Stimulated activated naive CD8-positive, alpha-beta T cell treated with anti-CD3 and anti-CD28 coated beads, Interleukin-15, amount 100 ng/mL, for 72 hours (primary cell): ENCODE measurements around the gene C1R.
"Not testable (repeated sequence)": the region's sequence is repeated elsewhere in the genome, so short reads cannot be mapped to it uniquely, and the experiment has no call there.

ENCODE experiments used
- ATAC-seq: fragments of 150-1000 bp; cut with Tn5 transposase; 2 replicates; pipeline ENCODE4 v1.10.0; 2021; ENCODE audit warnings: mild to moderate bottlenecking, moderate library complexity
- DNase-seq, 2 donors: peaks; one replicate each; pipeline ENCODE4 v3.0.0; 2021 to 2022
- H3K27ac Mint-ChIP-seq, 2 donors: one replicate each; pipeline ENCODE4 v1.8.0; 2022; ENCODE audit warnings: mild to moderate bottlenecking in 2 of 2, mixed read lengths in 2 of 2, moderate library complexity in 2 of 2
- H3K27me3 Mint-ChIP-seq: one replicate; pipeline ENCODE4 v1.8.0; 2022; ENCODE audit warnings: mixed read lengths
- H3K4me1 Mint-ChIP-seq: one replicate; pipeline ENCODE4 v1.8.0; 2022; ENCODE audit warnings: mild to moderate bottlenecking, mixed read lengths
- H3K4me3 Mint-ChIP-seq, 2 donors: one replicate each; pipeline ENCODE4 v1.8.0; 2022; ENCODE audit warnings: mild to moderate bottlenecking in 2 of 2, mixed read lengths in 2 of 2, moderate library complexity in 1 of 2
- H3K9me3 Mint-ChIP-seq, 2 donors: one replicate each; pipeline ENCODE4 v1.8.0; 2022; ENCODE audit warnings: mixed read lengths in 2 of 2

Gene C1R

GRCh38 chr12:7108796-7109571 is 16.7 kb upstream of the C1R start, which contains the start of gene C1RL:
Gene C1RL, minus strand, starts transcription at chr12:7109214. Its CDS starts 34 bp downstream, at chr12:7109180.
- Mint-ChIP-seq H3K9me3 (peaks cover 13 to 16% of the 10 kb centered on the region in 2 donors), H3K27me3 (no peaks in the 10 kb centered on the region), H3K4me1 (peaks cover 55% of the 10 kb centered on the region), H3K4me3 (peak within 1 kb of the TSS; percentile 92 to 98), H3K27ac (peak within 1 kb of the TSS; percentile 97 to 98)
- DNase-seq (peak; percentile 77 to 80), ATAC-seq (peak; percentile 32)

DNA sequence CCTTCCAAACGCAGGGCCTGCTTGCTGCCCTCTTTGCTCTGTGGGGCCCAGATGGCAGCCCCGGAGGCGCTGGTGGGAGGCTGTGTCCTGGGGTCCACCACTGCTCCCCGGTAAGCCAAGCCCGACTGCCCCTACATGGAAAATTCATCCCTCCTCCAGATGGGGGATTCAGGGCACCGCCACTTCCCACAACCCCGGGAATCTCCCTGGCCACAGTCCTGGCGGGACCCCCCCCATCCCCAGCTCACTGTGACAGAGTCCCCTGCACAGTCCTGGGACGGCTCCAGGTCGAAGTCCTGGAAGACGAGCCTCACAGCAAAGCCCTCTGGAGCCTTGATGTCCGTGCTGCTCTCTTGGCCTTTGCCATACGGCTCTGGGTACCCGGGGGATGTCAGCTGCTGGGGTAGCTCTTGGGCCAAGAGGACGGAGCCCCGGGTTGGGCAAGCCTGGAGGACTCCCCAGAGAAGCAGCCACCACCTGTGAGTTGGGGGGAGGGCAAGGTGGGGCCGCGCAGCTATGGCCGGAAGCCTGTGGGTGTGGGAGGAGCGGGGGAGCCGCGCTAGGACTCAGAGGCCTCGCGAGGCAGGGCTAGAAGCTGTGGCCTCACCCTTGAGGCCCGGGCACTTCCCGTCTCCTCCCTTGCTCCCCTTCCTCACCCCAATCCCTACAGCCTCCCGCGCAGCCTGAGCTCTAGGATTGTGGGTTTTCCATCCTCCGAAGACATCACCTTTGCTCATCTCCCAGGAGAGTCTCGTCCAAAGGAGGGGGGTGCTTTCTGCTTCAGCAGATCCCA is 16.0 kb upstream of the C1R start:
- peaks cover 13 to 16% of the 10 kb centered on the region in 2 donors for H3K9me3 Mint-ChIP-seq
- peak overlapping the region; percentile 97 to 98 for H3K27ac Mint-ChIP-seq
- DNase-seq, result peak; percentile 77 to 87
- H3K4me3 Mint-ChIP-seq, result peak overlapping the region; percentile 92 to 98
- peaks cover 57% of the 10 kb centered on the region for H3K4me1 Mint-ChIP-seq
- no peaks in the 10 kb centered on the region for H3K27me3 Mint-ChIP-seq
- ATAC-seq, result peak; percentile 98

DNA sequence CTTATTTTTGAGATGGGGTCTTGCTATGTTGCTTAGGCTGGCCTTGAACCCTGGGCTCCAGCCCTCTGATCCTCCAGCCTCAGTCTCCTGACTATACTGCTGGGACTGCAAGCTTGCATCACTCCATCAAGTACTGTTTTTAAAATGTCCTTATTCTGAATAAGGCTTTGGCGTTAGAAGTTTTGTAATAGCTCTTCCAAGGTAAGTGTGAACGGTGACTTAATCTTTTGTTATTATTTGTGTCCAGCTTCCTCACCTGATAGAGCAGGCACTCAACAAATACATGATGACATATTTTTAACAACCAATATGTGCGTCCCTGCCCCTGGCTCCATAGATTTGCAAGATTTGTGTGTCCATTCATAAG is 15.4 kb upstream of the C1R start:
- ATAC-seq (no peak), DNase-seq (no peak)
- Mint-ChIP-seq H3K9me3 (peaks cover 13 to 16% of the 10 kb centered on the region in 2 donors), H3K4me3 (peak overlapping the region; percentile 92 to 98), H3K27ac (peak overlapping the region; percentile 97 to 98), H3K4me1 (peaks cover 56% of the 10 kb centered on the region), H3K27me3 (no peaks in the 10 kb centered on the region)

DNA sequence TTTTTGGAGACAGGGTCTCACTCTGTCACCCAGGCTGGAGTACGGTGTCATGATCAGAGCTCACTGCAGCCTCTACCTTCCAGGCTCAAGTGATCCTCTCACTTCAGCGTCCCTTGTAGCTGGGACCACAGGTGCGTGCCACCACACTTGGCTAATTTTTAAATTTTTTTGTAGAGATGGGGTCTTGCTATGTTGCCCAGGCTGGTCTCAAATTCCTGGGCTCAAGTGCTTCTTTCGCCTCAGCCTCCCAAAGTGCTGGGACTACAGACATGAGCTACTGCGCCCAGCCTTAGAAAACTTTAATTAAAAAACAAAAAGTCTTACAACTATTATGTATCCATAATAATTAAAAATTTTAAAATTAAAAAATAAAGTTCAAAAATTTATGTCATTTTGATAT is 14.9 kb upstream of the C1R start:
- H3K9me3 Mint-ChIP-seq, result peaks cover 13 to 16% of the 10 kb centered on the region in 2 donors
- H3K4me3 Mint-ChIP-seq, H3K27ac Mint-ChIP-seq, ATAC-seq, DNase-seq, H3K27me3 Mint-ChIP-seq: not testable (repeated sequence)
- peaks cover 56% of the 10 kb centered on the region for H3K4me1 Mint-ChIP-seq

GRCh38 chr12:7106082-7106481 is 13.8 kb upstream of the C1R start:
- DNase-seq (no peak), ATAC-seq (no peak)
- no peak overlapping the region for H3K27ac Mint-ChIP-seq
- H3K4me3 Mint-ChIP-seq, result no peak overlapping the region
- peaks cover 55% of the 10 kb centered on the region for H3K4me1 Mint-ChIP-seq
- peaks cover 13 to 16% of the 10 kb centered on the region in 2 donors for H3K9me3 Mint-ChIP-seq
- H3K27me3 Mint-ChIP-seq, result no peaks in the 10 kb centered on the region

- Mint-ChIP-seq H3K27ac (no peak overlapping the region), H3K9me3 (peaks cover 13 to 16% of the 10 kb centered on the region in 2 donors), H3K4me3 (no peak overlapping the region), H3K27me3 (no peaks in the 10 kb centered on the region), H3K4me1 (peaks cover 38% of the 10 kb centered on the region)
- ATAC-seq (no peak), DNase-seq (no peak)
These were observed 11.8 kb upstream of the C1R start for GRCh38 chr12:7103837-7104584.

DNA sequence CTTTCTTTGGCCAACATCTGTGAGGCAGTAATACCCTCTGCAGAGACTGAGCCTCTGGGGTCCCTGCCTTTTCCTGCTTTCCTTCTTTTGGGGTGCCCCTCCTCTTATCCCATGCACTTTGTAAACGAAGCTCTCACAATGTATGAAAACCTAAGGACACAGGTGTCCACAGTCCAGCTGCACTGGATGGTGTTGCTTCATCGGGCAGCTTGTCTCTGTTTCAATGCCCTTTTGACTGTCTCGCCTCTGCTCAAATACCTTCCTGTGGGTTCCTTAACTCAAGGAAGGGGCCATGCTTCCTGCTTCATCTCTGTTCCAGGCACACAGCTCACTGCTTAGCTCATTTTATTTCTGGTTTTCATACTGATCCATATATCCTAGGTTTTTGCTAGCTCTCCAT is 10.3 kb upstream of the C1R start:
- no peak for ATAC-seq
- no peak for DNase-seq
- H3K9me3 Mint-ChIP-seq, result peaks cover 13 to 16% of the 10 kb centered on the region in 2 donors
- H3K4me3 Mint-ChIP-seq, result no peak overlapping the region
- H3K4me1 Mint-ChIP-seq, result peaks cover 31% of the 10 kb centered on the region
- H3K27me3 Mint-ChIP-seq, result no peaks in the 10 kb centered on the region
- H3K27ac Mint-ChIP-seq, result peak overlapping the region; percentile 29 to 85

DNA sequence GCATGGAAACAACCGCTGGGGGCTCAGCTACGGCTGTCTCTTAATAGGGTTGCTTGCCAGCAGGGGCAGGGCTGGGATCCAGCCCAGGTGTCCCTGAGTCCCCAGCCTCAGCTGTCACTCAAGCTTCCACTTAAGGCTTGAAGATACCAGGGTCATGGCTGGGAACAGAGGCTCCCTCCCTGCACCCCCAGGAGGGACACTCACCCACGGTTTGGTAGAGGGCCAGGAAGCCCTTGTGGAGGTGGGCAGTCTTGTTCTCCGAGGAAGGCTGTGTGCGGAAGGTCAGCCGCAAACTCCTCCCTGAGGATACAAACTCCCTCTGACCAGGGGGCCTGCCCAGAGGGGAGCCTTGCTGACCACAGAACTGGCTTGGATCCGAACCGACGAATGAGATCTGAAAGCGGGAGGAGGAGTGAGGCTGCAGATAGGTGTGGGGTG is 9.5 kb upstream of the C1R start:
- Mint-ChIP-seq H3K4me3 (no peak overlapping the region), H3K4me1 (peaks cover 30% of the 10 kb centered on the region), H3K27me3 (no peaks in the 10 kb centered on the region), H3K9me3 (peaks cover 13 to 14% of the 10 kb centered on the region in 2 donors), H3K27ac (no peak overlapping the region)
- ATAC-seq (no peak), DNase-seq (no peak)

DNA sequence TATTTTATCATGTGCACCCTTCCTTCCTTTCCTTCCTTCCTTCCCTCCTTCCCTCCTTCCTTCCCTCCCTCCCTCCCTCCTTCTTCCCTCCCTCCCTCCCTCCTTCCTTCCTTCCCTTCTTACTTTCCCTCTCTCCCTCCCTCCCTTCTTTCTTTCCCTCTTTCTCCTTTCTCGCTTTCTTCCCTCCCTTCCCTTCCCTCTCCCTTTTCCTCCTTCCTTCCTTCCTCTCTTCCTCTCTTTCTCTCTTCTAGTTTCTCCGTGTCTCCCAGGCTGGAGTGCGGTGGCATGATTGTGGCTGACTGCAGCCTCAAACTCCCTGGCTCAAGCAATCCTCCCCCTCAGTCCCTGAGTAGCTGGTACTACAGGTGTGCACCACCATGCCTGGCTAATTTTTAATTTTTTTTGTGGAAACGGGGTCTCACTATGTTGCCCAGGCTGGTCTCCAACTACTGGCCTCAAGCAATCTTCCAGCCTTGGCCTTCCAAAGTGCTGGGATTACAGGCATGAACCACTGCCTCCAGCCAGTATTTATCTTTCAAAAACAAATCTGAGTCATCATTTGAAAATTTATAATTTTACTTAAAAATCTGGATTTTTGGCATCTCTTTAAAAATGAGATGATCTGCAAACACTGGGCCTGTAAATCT is 8.9 kb upstream of the C1R start:
- no peak overlapping the region for H3K4me3 Mint-ChIP-seq
- no peaks in the 10 kb centered on the region for H3K27me3 Mint-ChIP-seq
- H3K4me1 Mint-ChIP-seq, result peaks cover 31% of the 10 kb centered on the region
- ATAC-seq (no peak), DNase-seq (no peak)
- H3K27ac Mint-ChIP-seq, result peak overlapping the region in 1 of 2 donors; percentile 29
- H3K9me3 Mint-ChIP-seq, result peaks cover 9% of the 10 kb centered on the region in 2 donors

DNA sequence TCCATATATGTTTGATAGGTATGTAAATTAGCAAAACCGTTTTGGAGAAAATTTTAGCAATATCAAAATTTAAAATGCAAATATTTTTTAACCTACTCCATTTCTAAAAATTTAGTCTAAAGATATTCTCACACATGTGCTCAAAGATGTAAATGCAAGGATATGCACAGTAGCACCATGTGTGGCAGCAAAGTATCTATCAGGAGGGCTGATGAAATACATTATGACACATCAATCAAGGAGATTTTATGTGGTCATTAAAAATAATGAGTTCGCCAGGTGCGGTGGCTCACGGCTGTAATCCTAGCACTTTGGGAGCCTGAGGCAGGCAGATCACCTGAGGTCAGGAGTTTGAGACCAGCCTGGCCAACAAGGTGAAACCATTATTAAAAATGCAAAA is 8.0 kb upstream of the C1R start:
- no peaks in the 10 kb centered on the region for H3K27me3 Mint-ChIP-seq
- H3K4me3 Mint-ChIP-seq, result no peak overlapping the region
- ATAC-seq (no peak), DNase-seq (no peak)
- H3K27ac Mint-ChIP-seq, result no peak overlapping the region
- H3K4me1 Mint-ChIP-seq, result peaks cover 22% of the 10 kb centered on the region
- H3K9me3 Mint-ChIP-seq, result peaks cover 0 to under 1% of the 10 kb centered on the region in 2 donors

- ATAC-seq (no peak), DNase-seq (no peak)
- no peaks in the 10 kb centered on the region for H3K27me3 Mint-ChIP-seq
- H3K9me3 Mint-ChIP-seq, result no peaks in the 10 kb centered on the region
- no peak overlapping the region for H3K4me3 Mint-ChIP-seq
- H3K4me1 Mint-ChIP-seq, result peaks cover 21% of the 10 kb centered on the region
- H3K27ac Mint-ChIP-seq, result no peak overlapping the region
These were observed 7.2 kb upstream of the C1R start for GRCh38 chr12:7099290-7099996.

DNA sequence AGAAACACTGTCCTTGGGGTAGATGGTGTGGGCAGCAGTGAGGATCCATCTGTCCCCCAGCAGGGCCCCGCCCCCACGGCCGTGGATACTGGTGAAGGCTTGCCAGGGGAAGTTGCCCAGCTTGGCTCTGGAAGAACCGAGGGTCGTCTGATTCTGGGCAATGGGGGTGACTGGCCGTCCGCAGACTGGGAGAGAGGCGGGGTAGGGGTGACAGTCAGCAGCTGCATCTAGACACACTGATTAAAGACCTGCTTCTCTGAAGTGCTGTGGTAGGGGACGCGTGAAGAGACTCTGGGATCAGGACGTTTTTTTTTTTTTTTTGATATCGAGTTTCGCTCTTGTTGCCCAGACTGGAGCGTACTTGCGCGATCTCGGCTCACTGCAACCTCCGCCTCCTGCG is 4.7 kb upstream of the C1R start:
- Mint-ChIP-seq H3K9me3 (no peaks in the 10 kb centered on the region), H3K27ac (no peak overlapping the region), H3K4me3 (no peak overlapping the region), H3K4me1 (peaks cover 21% of the 10 kb centered on the region), H3K27me3 (no peaks in the 10 kb centered on the region)
- DNase-seq (no peak), ATAC-seq (no peak)

DNA sequence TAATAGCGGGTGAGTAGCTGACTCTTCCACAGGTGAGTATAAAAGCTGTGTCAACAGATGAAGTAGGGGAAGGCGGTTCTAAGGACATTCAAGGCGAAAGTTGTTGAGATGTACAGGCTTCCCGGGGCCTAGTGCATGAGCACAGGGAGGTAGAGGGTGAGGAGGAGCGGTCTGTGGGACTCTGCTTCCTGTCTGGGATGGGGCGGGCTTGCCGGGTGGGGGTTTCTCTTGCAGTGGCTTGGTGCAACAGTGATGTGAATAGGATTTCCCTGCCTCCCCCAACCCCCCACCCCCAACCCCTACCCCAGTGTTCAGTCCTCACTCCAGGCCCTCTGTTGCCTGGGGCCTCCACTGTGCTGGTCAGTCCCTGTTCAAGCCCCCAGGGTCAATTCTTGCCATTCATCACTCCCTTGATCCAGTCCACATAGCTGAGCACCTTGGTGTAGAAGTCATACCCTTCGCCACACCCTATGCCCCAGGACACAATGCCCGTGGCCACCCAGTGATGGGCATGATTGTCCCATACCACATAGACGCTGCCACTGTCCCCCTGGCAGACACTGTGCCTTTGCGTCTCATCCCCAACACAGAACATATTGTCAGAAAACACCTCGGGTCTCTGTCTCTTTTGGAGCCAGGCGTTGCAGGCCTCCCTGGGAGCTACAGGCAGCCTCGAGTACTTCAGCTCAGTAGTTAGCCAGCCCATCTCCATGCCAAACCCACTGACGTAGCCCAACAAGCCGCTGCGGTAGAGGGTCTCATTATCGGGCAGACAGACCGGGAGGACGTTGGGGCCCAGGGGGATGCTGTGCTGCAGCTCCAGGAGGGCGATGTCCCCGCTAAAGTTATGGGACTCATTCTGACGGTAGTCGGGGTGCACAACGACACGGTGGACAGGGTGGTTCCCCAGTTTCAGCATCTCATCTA is 4.0 kb upstream of the C1R start:
- H3K27me3 Mint-ChIP-seq, result no peaks in the 10 kb centered on the region

GRCh38 chr12:7093892-7094291 is 1.6 kb upstream of the C1R start:
- no peaks in the 10 kb centered on the region for H3K27me3 Mint-ChIP-seq
- H3K27ac Mint-ChIP-seq, result no peak overlapping the region
- no peaks in the 10 kb centered on the region for H3K9me3 Mint-ChIP-seq
- peaks cover 23% of the 10 kb centered on the region for H3K4me1 Mint-ChIP-seq
- DNase-seq, result no peak
- no peak for ATAC-seq
- no peak overlapping the region for H3K4me3 Mint-ChIP-seq

More for the DNA sequence above, 4.0 kb upstream of the C1R start:
- H3K9me3 Mint-ChIP-seq, result no peaks in the 10 kb centered on the region
- ATAC-seq (no peak), DNase-seq (no peak)
- peak overlapping the region in 1 of 2 donors; percentile 77 for H3K27ac Mint-ChIP-seq
- no peak overlapping the region for H3K4me3 Mint-ChIP-seq
- H3K4me1 Mint-ChIP-seq, result peaks cover 26% of the 10 kb centered on the region
